G401 (cell line): ENCODE measurements around the gene PRIMA1. TPM values are rescaled to one million over a fixed set of nuclear protein-coding genes. Genes with fewer than 3 reads are reported as not detected.

Experiments used
- DNase-seq: peaks from one replicate; pipeline ENCODE4 v3.0.0-alpha.2; 2015; ENCODE audit warnings: low spot score
- in situ Hi-C: cut with HindIII; loops from 2 replicates; pipeline ENCODE4 v1.10.0; 2016; ENCODE audit warnings: low sequenced_read_pairs, mixed read lengths
- total RNA-seq: library from RNA; depleted of rRNA; stranded (reverse); fragments of >200 nt; shearing (Covaris generic); gene quantifications from 2 replicates; pipeline ENCODE4 v1.2.3, GENCODE V29; 2014

PRIMA1 gene
- total RNA-seq, 1 experiment from 2014 or later: not detected

- DNase-seq: no peak
- in situ Hi-C loops: no loop called here
These were observed 50.7 kb downstream of the PRIMA1 start for GRCh38 chr14:93737634-93738033.

GRCh38 chr14:93736378-93737014 is 51.8 kb downstream of the PRIMA1 start:
- in situ Hi-C loops: no loop called here
- DNase-seq: no peak

GRCh38 chr14:93735206-93735605 is 53.1 kb downstream of the PRIMA1 start:
- DNase-seq: no peak
- in situ Hi-C loops: no loop called here

- in situ Hi-C loops: no loop called here
- no peak for DNase-seq
These were observed 54.0 kb downstream of the PRIMA1 start for GRCh38 chr14:93734086-93734822.

- no peak for DNase-seq
- in situ Hi-C loops: no loop called here
These were observed 54.7 kb downstream of the PRIMA1 start for GRCh38 chr14:93733631-93734030.

GRCh38 chr14:93733231-93733630 is 55.1 kb downstream of the PRIMA1 start:
- in situ Hi-C loops: no loop called here
- DNase-seq: no peak

- in situ Hi-C loops: no loop called here
- DNase-seq: peak; percentile 12
These were observed 55.8 kb downstream of the PRIMA1 start for GRCh38 chr14:93732524-93732923.

GRCh38 chr14:93731753-93732152 is 56.5 kb downstream of the PRIMA1 start:
- DNase-seq: no peak
- in situ Hi-C loops: no loop called here

GRCh38 chr14:93729993-93730392 is 58.3 kb downstream of the PRIMA1 start:
- in situ Hi-C loops: no loop called here
- no peak for DNase-seq

- in situ Hi-C loops: no loop called here
- no peak for DNase-seq
These were observed 59.7 kb downstream of the PRIMA1 start for GRCh38 chr14:93728651-93729016.

- in situ Hi-C loops: no loop called here
- DNase-seq: no peak
These were observed 60.2 kb downstream of the PRIMA1 start for GRCh38 chr14:93727917-93728650.

- no peak for DNase-seq
- in situ Hi-C loops: no loop called here
These were observed 61.1 kb downstream of the PRIMA1 start for GRCh38 chr14:93727039-93727740.

- no peak for DNase-seq
- in situ Hi-C loops: no loop called here
These were observed 62.3 kb downstream of the PRIMA1 start for GRCh38 chr14:93725993-93726392.

GRCh38 chr14:93725002-93725582 is 63.2 kb downstream of the PRIMA1 start:
- in situ Hi-C loops: no loop called here
- no peak for DNase-seq

- DNase-seq: no peak
- in situ Hi-C loops: no loop called here
These were observed 65.3 kb downstream of the PRIMA1 start for GRCh38 chr14:93723001-93723400.

GRCh38 chr14:93720981-93721483 is 67.3 kb downstream of the PRIMA1 start:
- in situ Hi-C loops: no loop called here
- DNase-seq: no peak

- in situ Hi-C loops: no loop called here
- no peak for DNase-seq
These were observed 68.0 kb downstream of the PRIMA1 start for GRCh38 chr14:93720076-93720815.

GRCh38 chr14:93719256-93719655 is 69.0 kb downstream of the PRIMA1 start:
- in situ Hi-C loops: no loop called here
- no peak for DNase-seq
